Cardiac fibroblast (primary cell): ENCODE measurements around the gene SLC13A4.
A peak's percentile ranks its signal among the peaks of the same experiment; 100 is the strongest.

ENCODE experiments used
- DNase-seq, 2 donors: peaks; one replicate each; pipeline versions ENCODE4 v3.0.0 to v3.0.0-alpha.2; 2010; ENCODE audit warnings: low read depth in 2 of 2
- H3K4me3 ChIP-seq, 2 donors: replicated peaks in 1 of 2; 1 replicate in 1 of 2; 2 replicates in 1 of 2; pipeline ENCODE4 v1.5.1; 2011; ENCODE audit warnings: low read depth in 2 of 2, low read length in 2 of 2, mild to moderate bottlenecking in 2 of 2, moderate library complexity in 1 of 2
- TF ChIP-seq, protein P1 (sequence below): IDR thresholded peaks from one replicate; pipeline ENCODE4 v1.5.1; 2011; ENCODE audit warnings: low read depth, mild to moderate bottlenecking, low read length, inconsistent platforms

The SLC13A4 gene

DNA sequence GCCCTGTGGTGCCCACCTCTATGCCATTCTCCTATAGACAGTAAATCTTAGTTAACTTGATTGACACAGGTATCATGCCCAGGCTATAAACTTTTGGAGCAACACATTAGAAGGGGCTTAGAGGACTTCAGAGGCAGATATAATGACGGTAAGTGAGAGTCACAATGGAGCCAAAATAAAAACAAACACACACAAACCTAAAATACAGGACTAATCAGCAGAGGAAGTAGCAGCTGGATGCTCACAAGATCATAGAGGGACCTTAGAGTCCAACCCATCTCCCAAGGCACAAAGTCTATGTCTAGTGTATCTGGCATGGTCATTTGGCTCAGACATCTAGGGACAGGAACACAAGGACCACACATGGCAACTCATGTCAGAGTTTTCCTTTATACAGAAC lies 12.3 kb downstream of the SLC13A4 start:
- no peak overlapping the region for H3K4me3 ChIP-seq
- DNase-seq: no peak
- TF ChIP-seq, protein P1, sequence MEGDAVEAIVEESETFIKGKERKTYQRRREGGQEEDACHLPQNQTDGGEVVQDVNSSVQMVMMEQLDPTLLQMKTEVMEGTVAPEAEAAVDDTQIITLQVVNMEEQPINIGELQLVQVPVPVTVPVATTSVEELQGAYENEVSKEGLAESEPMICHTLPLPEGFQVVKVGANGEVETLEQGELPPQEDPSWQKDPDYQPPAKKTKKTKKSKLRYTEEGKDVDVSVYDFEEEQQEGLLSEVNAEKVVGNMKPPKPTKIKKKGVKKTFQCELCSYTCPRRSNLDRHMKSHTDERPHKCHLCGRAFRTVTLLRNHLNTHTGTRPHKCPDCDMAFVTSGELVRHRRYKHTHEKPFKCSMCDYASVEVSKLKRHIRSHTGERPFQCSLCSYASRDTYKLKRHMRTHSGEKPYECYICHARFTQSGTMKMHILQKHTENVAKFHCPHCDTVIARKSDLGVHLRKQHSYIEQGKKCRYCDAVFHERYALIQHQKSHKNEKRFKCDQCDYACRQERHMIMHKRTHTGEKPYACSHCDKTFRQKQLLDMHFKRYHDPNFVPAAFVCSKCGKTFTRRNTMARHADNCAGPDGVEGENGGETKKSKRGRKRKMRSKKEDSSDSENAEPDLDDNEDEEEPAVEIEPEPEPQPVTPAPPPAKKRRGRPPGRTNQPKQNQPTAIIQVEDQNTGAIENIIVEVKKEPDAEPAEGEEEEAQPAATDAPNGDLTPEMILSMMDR: no peak

DNA sequence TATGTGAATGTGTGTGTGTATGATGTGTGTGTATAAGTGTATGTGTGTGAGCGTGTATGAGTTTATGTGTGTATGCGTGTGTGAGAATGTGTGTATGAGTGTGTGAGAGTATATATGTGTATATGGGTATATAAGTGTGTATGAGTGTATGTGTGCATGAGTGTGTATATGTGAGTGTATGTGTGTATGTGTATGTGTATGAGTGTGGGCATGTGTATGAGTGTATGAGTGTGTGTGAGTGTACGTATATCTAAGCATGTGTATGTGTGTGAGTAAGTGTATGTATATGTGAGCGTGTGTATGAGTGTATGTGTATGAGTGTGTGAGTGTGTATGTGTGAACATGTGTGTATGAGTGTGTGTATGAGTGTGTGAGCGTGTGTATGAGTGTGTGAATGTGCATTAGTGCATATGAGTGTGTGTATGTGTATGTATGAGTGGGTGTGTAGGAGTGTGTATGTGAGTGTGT lies 12.9 kb downstream of the SLC13A4 start:
- TF ChIP-seq, protein P1: no peak
- DNase-seq: no peak
- H3K4me3 ChIP-seq: no peak overlapping the region

DNA sequence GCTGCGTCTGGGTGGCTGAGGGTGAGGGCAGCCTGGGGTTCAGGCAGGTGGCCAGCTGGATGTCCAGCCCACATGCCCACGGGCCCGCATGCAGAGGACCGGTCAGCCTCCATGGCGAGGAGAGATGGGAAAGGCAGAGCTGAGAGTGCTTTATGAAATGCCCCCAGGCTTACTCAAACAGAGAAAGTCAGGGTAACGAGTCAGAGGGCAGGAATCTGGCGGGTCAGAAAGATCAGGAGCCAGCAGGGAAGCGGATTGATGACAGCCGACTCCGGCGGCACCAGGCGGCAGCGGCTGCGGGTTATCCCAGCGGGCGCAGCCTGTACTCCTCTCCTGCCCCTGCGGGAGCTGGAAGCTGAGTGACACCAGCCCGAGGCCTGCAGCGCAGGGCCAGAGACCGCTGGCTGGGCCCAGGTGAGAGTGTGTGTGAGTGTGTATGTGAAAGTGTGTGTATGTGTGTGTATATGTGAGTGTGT lies 13.4 kb downstream of the SLC13A4 start:
- H3K4me3 ChIP-seq: no peak overlapping the region
- TF ChIP-seq, protein P1: no peak
- DNase-seq: peak; percentile 58 to 68

DNA sequence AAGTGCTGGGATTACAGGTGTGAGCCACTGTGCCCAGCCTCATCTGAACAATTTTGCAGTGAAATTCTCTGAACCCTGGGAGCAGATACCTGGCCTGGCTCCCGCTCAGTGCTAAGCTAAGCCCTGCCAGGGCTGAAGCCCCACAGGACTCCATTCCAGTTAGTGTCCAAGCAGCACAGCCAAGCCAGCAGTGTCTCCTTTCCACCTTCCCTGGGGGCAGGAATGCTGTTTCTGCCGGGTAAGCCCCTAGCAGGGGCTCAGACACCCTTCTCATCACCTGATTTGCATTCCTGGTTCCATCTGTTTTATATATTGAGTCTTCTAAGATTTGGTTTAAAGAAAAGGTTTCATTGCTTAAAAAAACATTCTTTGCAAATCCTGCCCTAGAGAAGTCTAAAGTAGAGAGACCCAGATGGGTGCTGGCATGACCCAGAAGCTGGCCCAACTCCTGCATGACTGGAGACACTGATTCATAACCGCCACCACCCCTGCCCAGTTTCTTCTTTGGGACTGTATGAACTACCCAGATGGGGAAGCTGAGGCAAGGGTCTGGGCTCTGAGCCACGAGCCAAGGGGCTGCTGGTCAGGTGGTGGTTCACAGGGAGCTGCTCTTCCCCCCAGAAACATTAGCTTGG lies 14.0 kb downstream of the SLC13A4 start:
- H3K4me3 ChIP-seq: no peak overlapping the region
- TF ChIP-seq, protein P1: no peak
- DNase-seq: no peak

DNA sequence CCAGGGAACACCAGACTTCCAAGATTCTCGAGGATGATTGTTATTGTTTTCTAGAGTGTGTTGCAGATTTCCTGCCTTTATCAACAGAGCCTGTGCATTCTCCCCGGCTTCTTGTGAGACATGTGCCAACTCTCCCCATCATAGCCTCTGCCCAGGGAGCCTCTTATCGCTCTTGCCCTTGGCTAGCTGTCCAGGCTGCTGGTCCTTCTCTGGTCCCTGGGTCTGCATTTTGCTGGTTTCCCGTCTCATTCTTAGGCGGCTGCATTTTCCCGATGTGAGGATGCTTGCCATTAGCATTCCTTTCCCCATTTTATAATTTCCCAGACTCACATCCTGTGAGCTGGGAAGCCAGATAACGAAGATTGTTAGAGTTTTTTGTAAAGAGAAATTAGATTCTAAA lies 15.2 kb downstream of the SLC13A4 start:
- no peak overlapping the region for H3K4me3 ChIP-seq
- TF ChIP-seq, protein P1: no peak
- peak in 1 of 2 donors; percentile 56 for DNase-seq

DNA sequence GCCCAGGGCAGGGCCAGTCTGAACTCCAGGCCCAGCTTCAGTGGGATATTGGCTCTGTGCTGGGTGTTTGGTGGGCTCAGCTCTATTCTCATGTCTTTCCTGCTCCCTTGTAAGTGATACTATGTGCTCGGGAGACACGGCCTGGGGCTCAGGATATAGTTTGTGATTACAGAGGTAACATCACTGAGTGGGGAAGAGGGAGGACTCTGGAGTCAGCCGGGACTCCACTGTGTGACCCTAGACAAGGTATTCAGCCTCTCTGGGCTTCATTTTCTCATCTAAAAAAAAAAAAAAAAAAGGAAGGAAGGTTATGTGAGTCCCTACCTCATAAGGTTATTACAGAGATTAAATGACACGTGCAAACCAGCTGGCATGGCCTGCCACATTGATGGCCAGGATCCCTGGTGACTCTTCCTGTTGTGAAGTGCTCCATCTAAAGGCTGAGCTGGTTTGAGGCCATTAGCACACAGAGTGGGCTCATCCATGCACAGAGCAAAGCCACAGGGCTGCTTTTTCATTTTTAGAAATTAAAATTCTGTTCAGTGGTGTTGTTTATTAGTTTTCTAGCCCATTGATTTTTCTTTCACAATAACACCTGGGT lies 15.7 kb downstream of the SLC13A4 start:
- H3K4me3 ChIP-seq: no peak overlapping the region
- TF ChIP-seq, protein P1: no peak
- DNase-seq: peak in 1 of 2 donors; percentile 48
